Germinal center (tissue), 1 donor: ENCODE measurements around the gene ELOVL6.
"Not testable (repeated sequence)": the region's sequence is repeated elsewhere in the genome, so short reads cannot be mapped to it uniquely, and the experiment has no call there.

Source experiments
- DNase-seq: peaks from one replicate; pipeline ENCODE4 v3.0.0; 2012; ENCODE audit warnings: mixed read lengths, low spot score

ELOVL6 gene

GRCh38 chr4:110198435-110199416 lies at the start of gene ELOVL6:
Gene ELOVL6, minus strand, starts transcription at chr4:110198615. Its CDS starts 280 bp downstream, at chr4:110198335.
- DNase-seq, result peak; percentile 37

GRCh38 chr4:110248100-110248499 lies 49.7 kb upstream of the ELOVL6 start:
- no peak for DNase-seq

- DNase-seq, result no peak
Measured at GRCh38 chr4:110247591-110247990, 49.2 kb upstream of the ELOVL6 start.

- no peak for DNase-seq
Measured at GRCh38 chr4:110245577-110245976, 47.2 kb upstream of the ELOVL6 start.

GRCh38 chr4:110236324-110236723 lies 37.9 kb upstream of the ELOVL6 start:
- no peak for DNase-seq

- DNase-seq, result not testable (repeated sequence)
Measured at GRCh38 chr4:110233581-110233980, 35.2 kb upstream of the ELOVL6 start.

- no peak for DNase-seq
Measured at GRCh38 chr4:110231869-110232268, 33.5 kb upstream of the ELOVL6 start.

- DNase-seq, result no peak
Measured at GRCh38 chr4:110229266-110229665, 30.9 kb upstream of the ELOVL6 start.

- DNase-seq, result no peak
Measured at GRCh38 chr4:110224812-110225211, 26.4 kb upstream of the ELOVL6 start.

- no peak for DNase-seq
Measured at GRCh38 chr4:110224142-110224541, 25.7 kb upstream of the ELOVL6 start.

- DNase-seq, result not testable (repeated sequence)
Measured at GRCh38 chr4:110218935-110219334, 20.5 kb upstream of the ELOVL6 start.

- not testable (repeated sequence) for DNase-seq
Measured at GRCh38 chr4:110217181-110217580, 18.8 kb upstream of the ELOVL6 start.

- DNase-seq, result no peak
Measured at GRCh38 chr4:110216129-110216528, 17.7 kb upstream of the ELOVL6 start.

- no peak for DNase-seq
Measured at GRCh38 chr4:110211770-110212061, 13.3 kb upstream of the ELOVL6 start.

GRCh38 chr4:110211007-110211769 lies 12.8 kb upstream of the ELOVL6 start:
- peak; percentile 41 for DNase-seq

GRCh38 chr4:110208419-110208818 lies 10.0 kb upstream of the ELOVL6 start:
- DNase-seq, result no peak

GRCh38 chr4:110207233-110207632 lies 8.8 kb upstream of the ELOVL6 start:
- no peak for DNase-seq

GRCh38 chr4:110202024-110202423 lies 3.6 kb upstream of the ELOVL6 start:
- no peak for DNase-seq

- no peak for DNase-seq
Measured at GRCh38 chr4:110201502-110201901, 3.1 kb upstream of the ELOVL6 start.

GRCh38 chr4:110200689-110201088 lies 2.3 kb upstream of the ELOVL6 start:
- DNase-seq, result no peak

- no peak for DNase-seq
Measured at GRCh38 chr4:110198049-110198434, 373 bp downstream of the ELOVL6 start.

- DNase-seq, result peak; percentile 32
Measured at GRCh38 chr4:110197529-110198042, 829 bp downstream of the ELOVL6 start.
